Measurements from ENCODE around the gene BMPR2.

- TF ChIP-seq EZH2 (IDR thresholded peaks at IDR 0.05; ENCODE audit: borderline replicate concordance, low read depth, low read length, poor library complexity, severe bottlenecking) (no peak), CTCF (conservative IDR thresholded peaks at IDR 0.05; ENCODE audit: low read depth, low read length) (no peak)
Measured at GRCh38 chr2:202592566-202592965, 216.4 kb downstream of the BMPR2 start.
